SU-DHL-6 (cell line): ENCODE measurements around the gene EXOC3L4.
A peak's percentile ranks its signal among the peaks of the same experiment; 100 is the strongest.

ENCODE experiments used
- H2AFZ ChIP-seq: fragments of 200-600 bp; sonication (generic); 2 replicates; pipeline ENCODE4 v1.6.1; 2014; ENCODE audit warnings: low read depth, mild to moderate bottlenecking, moderate library complexity, mixed read lengths, antibody characterized with exemption, low read length; ENCODE audit not compliant: severe bottlenecking
- H3F3A ChIP-seq: fragments of 200-600 bp; shearing (Covaris generic); 2 replicates; pipeline ENCODE4 v1.6.0; 2016; ENCODE audit warnings: antibody characterized with exemption, mild to moderate bottlenecking; ENCODE audit not compliant: insufficient read depth
- H3K27ac ChIP-seq: fragments of 200-600 bp; sonication (generic); 2 replicates; pipeline ENCODE4 v1.5.1; 2016; ENCODE audit warnings: low read depth, mild to moderate bottlenecking, low read length, moderate library complexity, mixed read lengths
- H3K27me3 ChIP-seq: fragments of 200-600 bp; sonication (generic), shearing (Covaris generic); 2 replicates; pipeline ENCODE4 v1.6.0; 2014; ENCODE audit warnings: mild to moderate bottlenecking, low read length
- H3K36me3 ChIP-seq: fragments of 200-600 bp; sonication (generic); 2 replicates; pipeline ENCODE4 v1.6.1; 2014; ENCODE audit warnings: mild to moderate bottlenecking, low read length, mixed read lengths
- H3K4me2 ChIP-seq: fragments of 300-600, 200-600 bp; shearing (Covaris generic), sonication (generic); 2 replicates; pipeline ENCODE4 v1.6.0; 2014; ENCODE audit warnings: low read length, low read depth, mild to moderate bottlenecking; ENCODE audit not compliant: poor library complexity, severe bottlenecking
- H3K4me3 ChIP-seq: fragments of 200-600 bp; sonication (generic); 2 replicates; pipeline ENCODE4 v1.5.1; 2014; ENCODE audit warnings: antibody characterized with exemption, low read length, mild to moderate bottlenecking, mixed read lengths; ENCODE audit not compliant: insufficient read depth, poor library complexity, severe bottlenecking
- H3K79me2 ChIP-seq: fragments of 200-600 bp; sonication (generic); 2 replicates; pipeline ENCODE4 v1.6.1; 2014; ENCODE audit warnings: mild to moderate bottlenecking, low read length, moderate library complexity; ENCODE audit not compliant: insufficient read depth
- H3K9ac ChIP-seq: fragments of 200-600 bp; sonication (generic); 2 replicates; pipeline ENCODE4 v1.7.0; 2014; ENCODE audit warnings: mild to moderate bottlenecking, low read length
- H3K9me2 ChIP-seq: fragments of 200-600 bp; sonication (generic); replicated peaks from 2 replicates; pipeline ENCODE4 v1.6.1; 2014; ENCODE audit warnings: low read length; ENCODE audit not compliant: insufficient read depth
- H3K9me3 ChIP-seq: fragments of 200-600 bp; sonication (generic); 2 replicates; pipeline ENCODE4 v1.6.1; 2014; ENCODE audit warnings: low read length, mixed read lengths; ENCODE audit not compliant: insufficient read depth
- H4K20me1 ChIP-seq: fragments of 200-600 bp; sonication (generic); 2 replicates; pipeline ENCODE4 v1.6.1; 2014; ENCODE audit warnings: low read depth, mild to moderate bottlenecking, antibody characterized with exemption, low read length, moderate library complexity, mixed read lengths
- EZH2phosphoT487 ChIP-seq: fragments of 200-600 bp; sonication (generic), shearing (Covaris generic); conservative IDR thresholded peaks from 2 replicates; pipeline ENCODE4 v1.6.1; 2018; ENCODE audit warnings: mild to moderate bottlenecking, antibody characterized with exemption, low read length, moderate library complexity, mixed read lengths
- TF ChIP-seq, protein P1 (sequence below): fragments of 200-600 bp; sonication (generic); IDR thresholded peaks from one replicate; pipeline ENCODE4 v1.5.1; 2017; ENCODE audit warnings: antibody characterized with exemption, mild to moderate bottlenecking, low read length, moderate library complexity; ENCODE audit not compliant: insufficient read depth, poor library complexity, severe bottlenecking

Gene EXOC3L4

GRCh38 chr14:103078420-103078749 lies 16.1 kb upstream of the EXOC3L4 start:
- no peak for TF ChIP-seq EZH2phosphoT487
- TF ChIP-seq, protein P1, sequence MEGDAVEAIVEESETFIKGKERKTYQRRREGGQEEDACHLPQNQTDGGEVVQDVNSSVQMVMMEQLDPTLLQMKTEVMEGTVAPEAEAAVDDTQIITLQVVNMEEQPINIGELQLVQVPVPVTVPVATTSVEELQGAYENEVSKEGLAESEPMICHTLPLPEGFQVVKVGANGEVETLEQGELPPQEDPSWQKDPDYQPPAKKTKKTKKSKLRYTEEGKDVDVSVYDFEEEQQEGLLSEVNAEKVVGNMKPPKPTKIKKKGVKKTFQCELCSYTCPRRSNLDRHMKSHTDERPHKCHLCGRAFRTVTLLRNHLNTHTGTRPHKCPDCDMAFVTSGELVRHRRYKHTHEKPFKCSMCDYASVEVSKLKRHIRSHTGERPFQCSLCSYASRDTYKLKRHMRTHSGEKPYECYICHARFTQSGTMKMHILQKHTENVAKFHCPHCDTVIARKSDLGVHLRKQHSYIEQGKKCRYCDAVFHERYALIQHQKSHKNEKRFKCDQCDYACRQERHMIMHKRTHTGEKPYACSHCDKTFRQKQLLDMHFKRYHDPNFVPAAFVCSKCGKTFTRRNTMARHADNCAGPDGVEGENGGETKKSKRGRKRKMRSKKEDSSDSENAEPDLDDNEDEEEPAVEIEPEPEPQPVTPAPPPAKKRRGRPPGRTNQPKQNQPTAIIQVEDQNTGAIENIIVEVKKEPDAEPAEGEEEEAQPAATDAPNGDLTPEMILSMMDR: peak; percentile 27
- Histone ChIP-seq H3K4me2 (no peak overlapping the region), H3K27me3 (no peaks in the 10 kb centered on the region), H2AFZ (no peak overlapping the region), H3K27ac (no peak overlapping the region), H3K36me3 (no peaks in the 10 kb centered on the region), H3F3A (no peaks in the 10 kb centered on the region), H3K79me2 (no peaks in the 10 kb centered on the region), H3K4me3 (no peak overlapping the region), H3K9ac (no peak overlapping the region), H3K9me3 (no peaks in the 10 kb centered on the region), H4K20me1 (no peaks in the 10 kb centered on the region), H3K9me2 (no peaks in the 10 kb centered on the region)

DNA sequence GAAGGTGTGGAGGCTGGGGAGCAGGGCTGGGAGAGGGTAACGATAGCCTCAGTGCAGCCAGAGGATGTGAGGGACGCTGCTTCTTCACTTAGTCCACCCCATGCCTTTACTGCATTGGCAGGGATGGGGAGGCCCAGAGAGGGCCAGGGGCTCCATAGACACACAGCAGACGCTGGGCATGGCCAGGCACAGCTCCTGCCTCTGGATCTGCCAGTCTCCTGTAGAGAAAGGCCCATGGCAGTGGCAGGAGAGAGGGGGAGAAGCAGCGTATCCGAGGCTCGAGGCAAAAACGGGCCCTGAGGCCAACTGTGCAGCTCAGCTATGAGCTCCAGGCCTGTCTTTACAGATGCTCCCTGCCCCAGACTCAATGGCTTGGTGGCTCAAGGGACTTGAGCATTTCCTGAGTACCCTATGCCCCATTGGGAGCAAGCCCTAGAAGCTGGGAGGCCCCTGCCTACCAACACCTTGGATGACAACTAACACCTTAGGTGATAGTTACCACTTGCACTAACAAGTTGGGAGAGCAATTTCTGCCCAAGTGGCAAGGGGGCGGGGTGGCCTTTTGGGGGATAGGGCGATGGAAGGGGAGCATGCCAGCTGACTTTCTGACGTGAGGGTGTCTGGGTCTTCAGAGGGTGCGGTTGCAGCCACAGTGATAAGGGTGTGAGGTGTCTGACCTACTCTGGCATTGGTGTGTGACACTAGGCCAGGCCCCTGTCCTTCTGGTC lies 15.5 kb upstream of the EXOC3L4 start:
- H3F3A ChIP-seq: no peaks in the 10 kb centered on the region
- H3K9me3 ChIP-seq: no peaks in the 10 kb centered on the region
- H3K27me3 ChIP-seq: no peaks in the 10 kb centered on the region
- H3K36me3 ChIP-seq: no peaks in the 10 kb centered on the region
- H3K27ac ChIP-seq: no peak overlapping the region
- H3K9me2 ChIP-seq: no peaks in the 10 kb centered on the region
- no peak overlapping the region for H3K4me3 ChIP-seq
- no peak overlapping the region for H3K4me2 ChIP-seq
- no peaks in the 10 kb centered on the region for H3K79me2 ChIP-seq
- H3K9ac ChIP-seq: no peak overlapping the region
- H4K20me1 ChIP-seq: no peaks in the 10 kb centered on the region
- TF ChIP-seq EZH2phosphoT487: no peak
- TF ChIP-seq, protein P1: no peak
- H2AFZ ChIP-seq: no peak overlapping the region

- no peaks in the 10 kb centered on the region for H3K9me2 ChIP-seq
- no peak for TF ChIP-seq EZH2phosphoT487
- TF ChIP-seq, protein P1: no peak
- no peaks in the 10 kb centered on the region for H3K36me3 ChIP-seq
- H3K27me3 ChIP-seq: no peaks in the 10 kb centered on the region
- H3K79me2 ChIP-seq: no peaks in the 10 kb centered on the region
- H3K4me2 ChIP-seq: no peak overlapping the region
- no peak overlapping the region for H2AFZ ChIP-seq
- H3K9me3 ChIP-seq: no peaks in the 10 kb centered on the region
- H3F3A ChIP-seq: no peaks in the 10 kb centered on the region
- H3K9ac ChIP-seq: no peak overlapping the region
- no peak overlapping the region for H3K27ac ChIP-seq
- H3K4me3 ChIP-seq: no peak overlapping the region
- no peaks in the 10 kb centered on the region for H4K20me1 ChIP-seq
Measured at GRCh38 chr14:103081951-103082350, 12.6 kb upstream of the EXOC3L4 start.
